HG02798 (cell line): Measurements from ENCODE around the gene SYTL1.

ENCODE experiments used
- ATAC-seq: cut with Tn5 transposase; IDR thresholded peaks from one replicate; pipeline ENCODE4 v1.9.1; 2021; ENCODE audit warnings: mild to moderate bottlenecking; ENCODE audit not compliant: unreplicated experiment, poor library complexity

The SYTL1 gene

GRCh38 chr1:27400082-27400962, 58.5 kb downstream of the SYTL1 start:
- ATAC-seq, result no peak

GRCh38 chr1:27400963-27401341, 59.1 kb downstream of the SYTL1 start:
- no peak for ATAC-seq

GRCh38 chr1:27402349-27402754, 60.5 kb downstream of the SYTL1 start:
- no peak for ATAC-seq

- no peak for ATAC-seq
These were observed 61.4 kb downstream of the SYTL1 start for GRCh38 chr1:27403065-27403726.
